HuH-7 (cell line): Measurements from ENCODE around the gene DDA1.

Experiments
- DNase-seq: peaks from one replicate; pipeline ENCODE4 v3.0.0; 2011; ENCODE audit warnings: low spot score

Gene DDA1

DNA sequence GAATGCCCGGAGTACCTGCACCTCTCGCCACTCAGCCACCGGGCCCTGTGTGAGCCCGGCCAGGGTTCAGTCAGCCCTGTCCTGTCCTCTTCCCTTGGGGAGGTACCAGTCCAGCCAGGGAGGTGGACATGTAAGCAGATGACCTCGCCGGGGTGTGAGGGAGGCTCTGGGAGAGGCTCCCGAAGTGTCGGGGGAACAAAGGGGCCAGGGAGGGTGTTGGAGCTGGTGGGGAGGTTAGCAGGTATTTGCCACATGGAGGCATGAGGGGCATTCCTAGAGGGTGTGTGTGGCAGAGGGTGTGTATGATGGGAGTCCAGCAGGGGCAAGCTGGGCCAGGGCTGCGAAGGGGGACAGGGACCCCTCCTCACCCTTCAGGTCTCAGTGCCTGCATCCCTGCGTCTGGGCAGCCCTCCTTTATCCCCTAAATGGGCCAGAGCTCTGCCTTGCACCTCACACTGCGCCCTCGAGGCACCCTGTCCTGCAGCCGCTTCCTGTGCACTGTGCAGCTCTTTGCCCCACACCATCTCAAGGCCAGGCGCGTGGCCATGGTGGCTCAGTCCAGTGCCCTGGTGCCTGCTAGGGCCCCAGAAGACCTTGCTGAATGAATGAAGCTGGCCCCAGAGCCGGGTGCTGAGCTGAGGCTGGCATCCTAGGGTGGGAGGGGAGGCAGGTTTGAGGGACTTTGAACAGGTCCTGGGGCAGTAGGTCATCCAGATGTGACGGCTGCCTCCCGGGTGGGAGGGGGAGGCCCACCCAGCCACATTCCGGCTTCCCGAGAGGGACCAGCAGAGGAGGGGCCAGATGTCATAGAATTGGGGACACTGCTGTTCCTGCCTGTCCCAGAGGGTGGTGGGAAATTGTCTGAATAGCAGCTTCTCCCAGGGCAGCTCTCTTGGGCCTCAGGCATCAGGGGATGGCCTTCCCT lies 3.1 kb downstream of the DDA1 start:
- no peak for DNase-seq

GRCh38 chr19:17314007-17314593 lies 4.7 kb downstream of the DDA1 start:
- DNase-seq: no peak

- DNase-seq: no peak
Observed at GRCh38 chr19:17318966-17319365, 9.6 kb downstream of the DDA1 start.

DNA sequence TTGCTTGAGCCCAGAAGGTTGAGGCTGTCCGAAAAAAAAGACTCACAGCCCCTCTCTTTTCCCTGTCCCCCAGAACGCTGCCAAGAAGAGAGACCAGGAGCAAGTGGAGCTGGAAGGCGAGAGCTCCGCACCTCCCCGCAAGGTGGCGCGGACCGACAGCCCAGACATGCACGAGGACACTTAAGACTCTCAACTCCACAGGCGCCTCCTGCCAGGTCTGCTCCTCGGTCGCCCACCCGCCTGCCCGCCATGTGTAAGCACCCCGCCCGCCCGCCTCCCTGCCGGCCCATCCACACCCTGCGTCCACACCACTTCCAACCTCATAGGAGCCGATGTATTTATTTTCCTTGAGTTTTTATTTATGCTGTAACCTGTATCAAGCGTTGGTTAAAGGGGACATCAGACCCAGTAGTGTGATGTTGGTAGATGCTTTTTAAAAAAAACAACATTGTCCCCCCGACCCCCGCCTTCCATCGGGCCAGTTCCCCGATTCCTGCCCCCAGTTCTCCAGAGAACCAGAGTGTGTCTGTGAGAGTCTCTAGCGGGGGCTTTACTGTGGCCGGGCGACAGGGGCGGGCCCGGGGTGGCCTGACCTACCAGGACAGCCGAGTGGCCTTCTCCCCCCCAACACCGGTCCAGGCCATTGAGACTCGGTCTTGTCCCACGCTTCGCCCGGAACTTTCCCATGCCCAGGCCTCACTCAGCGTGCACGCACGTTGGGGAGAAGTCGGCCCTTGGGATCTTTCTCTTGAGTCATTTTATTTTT lies 10.3 kb downstream of the DDA1 start:
- no peak for DNase-seq

- no peak for DNase-seq
Observed at GRCh38 chr19:17320435-17320834, 11.1 kb downstream of the DDA1 start.

GRCh38 chr19:17321655-17322489 lies 12.5 kb downstream of the DDA1 start:
- DNase-seq: no peak

DNA sequence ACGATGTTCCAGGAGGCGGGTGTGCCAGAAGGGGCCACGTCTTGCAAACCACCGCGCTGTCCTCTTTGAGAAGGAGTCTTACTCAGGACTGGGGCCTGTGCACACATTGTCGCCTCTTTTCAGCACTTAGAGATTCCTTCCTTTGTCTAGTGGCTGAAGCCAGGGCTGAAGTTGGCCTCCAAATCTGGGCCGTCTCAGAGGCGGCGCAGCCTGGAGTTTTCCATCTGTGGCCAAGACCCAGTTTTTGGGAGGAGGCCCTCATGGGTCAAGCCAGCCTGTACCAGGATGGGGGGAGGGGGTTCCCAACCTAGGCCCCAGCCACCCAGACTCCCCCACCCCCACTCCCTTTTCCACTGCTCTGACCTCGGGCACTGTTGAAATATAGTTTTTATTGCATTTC lies 13.5 kb downstream of the DDA1 start:
- DNase-seq: no peak

GRCh38 chr19:17323300-17323963 lies 14.1 kb downstream of the DDA1 start:
- no peak for DNase-seq

DNA sequence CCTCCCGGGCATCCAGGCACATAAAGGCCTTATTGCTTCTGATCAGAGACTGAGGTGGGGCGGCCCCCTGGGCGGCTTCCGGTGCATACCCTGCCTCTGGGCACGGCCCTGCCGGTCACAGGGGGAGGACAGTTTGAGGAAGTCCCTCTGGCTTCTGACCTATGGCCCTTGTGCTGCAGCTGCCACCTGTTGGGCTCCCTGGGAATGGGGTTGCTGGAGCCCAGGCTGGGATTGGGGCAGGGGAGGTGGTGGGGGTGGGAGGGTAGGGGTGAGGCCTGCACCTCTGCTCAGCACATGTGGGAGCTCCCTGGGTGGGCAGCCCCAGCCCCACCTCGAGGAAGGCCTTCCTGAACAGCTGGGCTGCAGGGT lies 14.6 kb downstream of the DDA1 start:
- no peak for DNase-seq

DNA sequence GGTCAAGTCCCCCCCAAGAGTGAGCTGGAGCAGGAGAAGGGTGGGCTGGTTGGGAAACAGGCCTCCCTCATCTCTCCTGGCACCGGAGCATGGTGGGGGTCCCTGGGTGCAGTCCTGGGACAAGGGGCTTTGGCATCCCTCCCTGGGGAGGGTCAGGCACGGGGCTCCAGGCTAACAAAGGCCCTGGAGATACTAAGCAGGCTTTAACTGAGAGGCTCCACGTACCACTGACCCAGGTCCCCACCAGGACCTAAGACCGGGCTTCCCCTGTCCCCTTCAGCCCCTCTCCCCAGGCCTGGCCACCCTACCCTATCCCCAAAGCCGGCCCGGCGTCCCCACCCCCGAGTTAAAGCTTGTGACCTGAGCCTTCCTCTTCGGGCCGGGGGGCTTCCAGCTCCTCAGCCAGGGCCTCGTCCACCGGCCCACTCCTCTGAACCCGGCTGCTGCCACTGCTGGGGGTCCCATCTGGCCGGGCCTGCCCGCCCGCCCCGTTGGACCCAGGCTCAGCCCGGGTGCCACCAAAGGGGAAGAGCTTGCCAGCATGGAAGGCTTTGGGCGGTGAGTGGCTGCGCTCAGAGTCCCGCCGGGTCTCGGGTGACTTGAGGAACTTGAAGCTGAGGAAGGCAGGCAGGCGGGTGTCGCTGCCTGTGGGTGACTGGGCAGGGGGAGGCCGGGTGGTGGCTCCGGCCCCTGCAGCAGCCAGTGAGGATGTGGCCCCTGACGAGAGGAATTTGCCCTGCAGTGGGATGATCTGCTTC lies 15.2 kb downstream of the DDA1 start:
- DNase-seq: no peak

DNA sequence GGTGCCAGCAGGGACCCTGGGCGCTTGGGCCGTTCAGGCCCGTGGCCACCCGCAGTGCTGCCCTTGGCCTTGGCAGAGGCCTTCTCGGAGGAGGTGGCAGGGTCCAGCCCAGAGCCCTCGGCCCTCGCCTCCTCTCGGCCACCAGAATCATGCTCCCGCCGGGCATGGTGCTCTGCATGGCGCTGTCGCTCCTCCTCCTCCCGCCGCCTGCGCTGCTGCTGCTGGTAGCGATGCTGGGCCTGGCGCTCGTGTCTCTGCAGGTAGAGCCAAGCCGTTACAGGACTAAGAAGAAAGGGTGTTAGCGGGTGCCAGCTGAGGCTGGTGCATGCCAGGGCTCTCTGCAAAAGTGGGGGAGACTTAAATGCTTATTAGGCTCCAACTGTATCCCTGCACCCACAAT lies 15.8 kb downstream of the DDA1 start:
- DNase-seq: no peak

DNA sequence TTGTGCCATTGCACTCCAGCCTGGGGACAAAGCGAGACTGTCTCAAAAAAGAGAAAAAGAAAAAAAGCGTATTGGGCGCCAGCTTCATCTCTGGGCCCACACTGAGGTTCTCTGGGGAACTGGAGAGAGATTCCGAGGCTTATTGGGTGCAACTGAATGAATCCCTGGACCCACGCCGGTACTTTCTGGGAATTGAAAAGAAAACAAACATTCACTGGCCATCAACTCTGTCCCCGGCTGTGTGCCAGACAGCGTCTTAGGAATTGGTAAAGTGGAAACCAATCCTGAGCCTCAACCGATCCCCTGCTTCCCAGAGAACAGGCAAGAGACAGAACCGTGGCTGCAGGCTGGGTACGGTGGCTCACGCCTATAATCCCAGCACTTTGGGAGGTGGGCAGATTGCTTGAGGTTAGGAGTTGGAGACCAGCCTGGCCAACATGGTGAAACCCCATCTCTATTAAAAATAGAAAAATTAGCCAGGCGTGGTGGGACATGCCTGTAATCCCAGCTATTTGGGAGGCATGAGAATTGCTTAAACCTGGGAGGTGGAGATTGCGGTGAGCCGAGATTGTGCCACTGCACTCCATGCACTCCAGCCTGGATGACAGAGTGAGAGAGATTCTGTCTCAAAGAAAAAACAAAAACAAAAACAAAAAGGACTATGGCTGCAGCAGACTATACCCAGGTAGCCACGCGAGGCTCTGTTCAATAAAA lies 16.7 kb downstream of the DDA1 start:
- no peak for DNase-seq

GRCh38 chr19:17326595-17326966 lies 17.2 kb downstream of the DDA1 start:
- DNase-seq: no peak

GRCh38 chr19:17327068-17327653 lies 17.8 kb downstream of the DDA1 start:
- DNase-seq: no peak

DNA sequence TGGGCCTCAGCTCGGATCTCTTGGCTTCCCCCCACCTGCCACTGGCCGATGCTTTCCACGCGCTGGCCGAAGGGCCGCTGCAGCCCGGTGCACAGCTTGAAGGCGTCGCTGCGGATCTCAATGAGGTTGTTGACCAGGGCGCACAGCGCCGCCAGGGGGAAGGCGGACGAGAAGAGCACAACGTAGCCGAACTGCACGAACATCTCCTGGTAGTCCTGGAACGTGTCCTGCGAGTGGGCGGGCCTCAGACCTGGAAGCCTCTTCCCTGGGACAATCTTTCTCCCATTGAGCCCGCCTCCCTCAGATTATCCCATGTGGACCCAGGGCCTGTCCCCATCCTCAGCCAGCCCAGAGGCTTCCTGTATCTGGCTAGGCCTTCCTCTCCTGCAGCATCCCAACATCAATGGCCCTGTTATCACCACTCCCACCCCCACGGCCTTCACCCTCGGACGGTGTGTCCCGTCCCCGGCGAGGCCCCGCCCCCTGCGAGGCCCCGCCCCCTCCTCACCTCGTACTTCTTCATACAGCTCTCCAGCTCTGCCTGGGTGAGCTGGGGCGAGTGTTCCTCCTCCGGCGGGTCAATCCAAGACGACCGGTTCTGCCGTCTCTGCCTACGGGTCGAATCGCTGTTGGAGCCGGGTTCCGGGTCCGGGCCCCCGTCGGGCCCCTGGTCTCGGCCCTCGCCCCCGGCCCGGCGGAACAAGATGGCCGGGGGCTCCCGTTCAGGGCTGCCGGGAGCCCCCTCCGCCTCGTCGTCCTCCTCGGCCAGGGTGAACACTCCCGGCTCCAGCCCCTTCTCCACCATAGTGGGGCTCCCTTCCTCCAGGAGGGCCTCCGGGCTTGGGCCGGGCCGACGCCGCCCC lies 18.5 kb downstream of the DDA1 start:
- DNase-seq: no peak

DNA sequence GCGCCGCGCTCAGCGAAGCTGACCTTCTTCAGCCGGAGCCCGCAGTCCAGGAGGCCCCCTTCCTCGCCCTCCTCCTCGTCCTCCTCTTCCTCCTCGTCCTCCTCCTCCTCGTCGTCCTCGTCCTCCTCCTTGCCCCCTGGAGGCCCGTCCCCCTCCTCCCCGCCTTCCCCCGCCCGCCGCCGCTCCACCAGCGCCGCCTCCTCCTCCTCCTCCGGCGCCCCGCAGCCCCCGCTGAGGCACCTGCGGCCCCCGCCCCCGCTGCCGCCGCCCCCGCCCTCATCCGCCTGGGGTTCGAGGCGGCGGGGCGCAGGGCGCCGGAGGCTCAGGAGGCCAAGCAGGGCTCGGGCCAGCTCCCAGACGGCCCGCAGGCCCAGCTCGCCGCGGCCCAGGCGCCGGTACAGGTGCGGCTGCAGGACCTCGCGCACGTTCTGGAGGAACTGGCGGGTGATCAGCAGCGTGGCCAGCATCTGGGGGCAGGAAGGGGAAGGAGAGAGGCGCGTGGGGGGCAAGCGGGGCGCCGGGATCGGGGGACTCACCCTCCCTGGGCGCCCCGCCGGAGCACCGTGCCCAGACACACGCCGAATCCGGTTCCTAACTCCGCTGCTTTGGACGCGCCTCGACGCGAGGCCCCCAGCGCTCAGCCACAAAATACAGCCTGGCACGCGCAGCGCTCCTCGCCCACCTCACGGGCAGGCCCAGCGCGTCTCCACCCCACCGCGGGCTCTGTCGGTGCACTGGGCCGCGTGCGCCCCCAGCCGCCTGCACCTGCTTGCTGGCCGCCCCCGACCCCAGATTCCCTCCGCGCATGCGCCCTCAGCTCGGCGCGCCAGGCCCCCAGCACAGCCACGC lies 19.4 kb downstream of the DDA1 start:
- DNase-seq: no peak

GRCh38 chr19:17329366-17330261 lies 20.3 kb downstream of the DDA1 start:
- DNase-seq: no peak
